ENCODE data around the gene RELN. TPM values are rescaled to one million over a fixed set of nuclear protein-coding genes. Genes with fewer than 3 reads are reported as not detected.

Gene RELN
- total RNA-seq, 5 donors from 2014 or later (not counting 1 experiment from before 2014, with no cell fraction given): 0.20 to 0.50 (median 0.41) TPM; not detected in 2

DNA sequence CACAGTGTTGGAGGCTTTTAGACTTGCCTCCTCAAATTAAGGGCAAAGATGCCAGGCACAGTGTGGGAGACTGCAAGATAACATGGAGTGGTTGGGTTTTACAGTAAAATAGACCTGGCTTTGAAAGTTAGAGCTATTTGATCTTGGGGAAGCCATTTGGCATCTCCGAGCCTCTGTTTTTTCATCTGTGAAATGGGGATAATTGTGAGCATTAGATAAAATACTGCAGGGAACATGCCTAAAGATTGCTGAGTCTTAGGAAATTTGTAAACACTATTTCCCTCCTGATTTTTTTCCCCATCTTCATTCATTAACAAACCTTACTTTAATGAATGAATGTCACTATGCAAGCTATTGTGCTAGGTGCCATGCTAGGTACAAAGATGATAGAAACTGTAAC lies 302.2 kb downstream of the RELN start:
- CTCF ChIA-PET: no interaction called here
- Histone ChIP-seq H3K36me3 (ENCODE audit: control insufficient read depth in 2 of 2, extremely low read depth in 1 of 2, insufficient read depth in 1 of 2, low read length in 1 of 2) (no peaks in the 10 kb centered on the region), H3K9me3 (no peaks in the 10 kb centered on the region), H3K27me3 (replicated peaks in 1 of 2; ENCODE audit: control insufficient read depth in 2 of 2, extremely low read depth in 1 of 2, insufficient read depth in 2 of 2, low read length in 1 of 2) (no peaks in the 10 kb centered on the region), H3K4me3 (ENCODE audit: control insufficient read depth in 1 of 2, extremely low read depth in 1 of 2, low read length in 1 of 2) (no peak overlapping the region), H3K27ac (ENCODE audit: low read length) (no peak overlapping the region), H3K4me1 (ENCODE audit: control insufficient read depth in 1 of 2, extremely low read depth in 1 of 2, insufficient read depth in 2 of 2, low read length in 2 of 2) (no peaks in the 10 kb centered on the region)
- WGBS (ENCODE audit: insufficient coverage): no CpG with 5 or more reads among the region's 1 CpG
- Mint-ChIP-seq H3K36me3 (no peaks in the 10 kb centered on the region), H3K9me3 (no peaks in the 10 kb centered on the region), H3K27ac (no peak overlapping the region), H3K27me3 (peaks cover 6 to 11% of the 10 kb centered on the region in 2 donors), H3K4me3 (no peak overlapping the region), H3K4me1 (no peaks in the 10 kb centered on the region)
- POLR2A ChIA-PET: interaction anchor here in 1 of 2 donors (0.6 kb wide), 1 partner anchor 19 kb away, joined by 3 read pairs; no protein-coding TSS in a partner anchor
- ATAC-seq (replicated peaks in 1 of 4) (no peak), DNase-seq (no peak)

DNA sequence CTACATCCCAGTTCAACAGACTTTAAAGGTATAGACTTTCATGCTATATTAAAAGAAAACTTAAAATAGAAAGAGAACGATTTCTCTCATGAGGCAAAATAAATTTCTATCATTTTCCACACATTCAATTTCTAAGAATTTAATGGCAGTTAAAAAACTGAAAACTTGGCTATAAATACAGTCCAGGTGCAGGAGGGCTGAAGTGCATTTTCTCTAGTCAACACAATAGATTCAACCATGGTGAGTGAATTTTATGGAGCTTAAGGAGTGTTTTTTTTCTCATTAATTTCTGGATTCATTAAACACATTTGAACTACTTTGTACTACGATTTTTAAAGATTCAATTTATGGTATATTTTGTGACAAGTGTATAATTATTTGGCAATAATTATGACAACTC lies 302.7 kb downstream of the RELN start:
- ATAC-seq (replicated peaks in 1 of 4): no peak

GRCh38 chr7:103686064-103686463 lies 303.4 kb downstream of the RELN start:
- ChIA-PET CTCF (no interaction called here), POLR2A (no interaction called here)
- Histone ChIP-seq H3K9me3 (no peaks in the 10 kb centered on the region), H3K27ac (ENCODE audit: low read length) (no peak overlapping the region), H3K4me3 (ENCODE audit: control insufficient read depth in 1 of 2, extremely low read depth in 1 of 2, low read length in 1 of 2) (no peak overlapping the region), H3K27me3 (replicated peaks in 1 of 2; ENCODE audit: control insufficient read depth in 2 of 2, extremely low read depth in 1 of 2, insufficient read depth in 2 of 2, low read length in 1 of 2) (no peaks in the 10 kb centered on the region), H3K4me1 (ENCODE audit: control insufficient read depth in 1 of 2, extremely low read depth in 1 of 2, insufficient read depth in 2 of 2, low read length in 2 of 2) (no peaks in the 10 kb centered on the region), H3K36me3 (ENCODE audit: control insufficient read depth in 2 of 2, extremely low read depth in 1 of 2, insufficient read depth in 1 of 2, low read length in 1 of 2) (no peaks in the 10 kb centered on the region)
- WGBS (ENCODE audit: insufficient coverage): no CpG with 5 or more reads among the region's 2 CpGs
- ATAC-seq (replicated peaks in 1 of 4) (no peak), DNase-seq (no peak)
- no peaks in the 10 kb centered on the region for H3K4me1 Mint-ChIP-seq
- peaks cover 6 to 11% of the 10 kb centered on the region in 2 donors for H3K27me3 Mint-ChIP-seq
- H3K9me3 Mint-ChIP-seq: no peaks in the 10 kb centered on the region
- H3K4me3 Mint-ChIP-seq: no peak overlapping the region
- no peak overlapping the region for H3K27ac Mint-ChIP-seq
- H3K36me3 Mint-ChIP-seq: no peaks in the 10 kb centered on the region

More for the DNA sequence above, 302.7 kb downstream of the RELN start:
- Mint-ChIP-seq H3K27ac (no peak overlapping the region), H3K9me3 (no peaks in the 10 kb centered on the region), H3K27me3 (peaks cover 6 to 11% of the 10 kb centered on the region in 2 donors), H3K4me1 (no peaks in the 10 kb centered on the region), H3K4me3 (no peak overlapping the region), H3K36me3 (no peaks in the 10 kb centered on the region)
- no peak overlapping the region for H3K4me3 ChIP-seq (ENCODE audit: control insufficient read depth in 1 of 2, extremely low read depth in 1 of 2, low read length in 1 of 2)
- 40% methylated on average over 1 of the region's 2 CpGs for WGBS (ENCODE audit: insufficient coverage)
- no peaks in the 10 kb centered on the region for H3K27me3 ChIP-seq (replicated peaks in 1 of 2; ENCODE audit: control insufficient read depth in 2 of 2, extremely low read depth in 1 of 2, insufficient read depth in 2 of 2, low read length in 1 of 2)
- H3K4me1 ChIP-seq (ENCODE audit: control insufficient read depth in 1 of 2, extremely low read depth in 1 of 2, insufficient read depth in 2 of 2, low read length in 2 of 2): no peaks in the 10 kb centered on the region
- ChIA-PET CTCF (no interaction called here), POLR2A (no interaction called here)
- H3K27ac ChIP-seq (ENCODE audit: low read length): no peak overlapping the region
- no peaks in the 10 kb centered on the region for H3K9me3 ChIP-seq
- DNase-seq: no peak
- H3K36me3 ChIP-seq (ENCODE audit: control insufficient read depth in 2 of 2, extremely low read depth in 1 of 2, insufficient read depth in 1 of 2, low read length in 1 of 2): no peaks in the 10 kb centered on the region

DNA sequence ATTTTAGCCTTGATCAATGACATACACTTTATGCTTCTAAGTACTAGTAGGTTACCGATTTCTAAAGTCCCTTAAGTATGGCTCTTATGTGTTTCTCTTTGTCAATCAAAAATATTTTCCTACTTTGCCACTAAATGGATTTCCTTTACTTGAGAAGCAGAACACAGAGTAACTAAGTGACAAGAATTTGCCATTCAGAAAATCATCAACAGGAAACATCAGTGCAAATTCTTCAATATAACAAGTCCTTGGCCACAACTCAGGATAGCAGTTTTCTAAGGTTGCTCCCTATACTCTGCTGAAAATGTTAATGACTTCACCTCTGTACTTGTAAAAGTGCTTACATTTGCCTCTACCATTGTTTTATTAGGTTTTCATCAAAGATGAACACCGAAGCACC lies 303.8 kb downstream of the RELN start:
- CTCF ChIA-PET: no interaction called here
- no peak for ATAC-seq (replicated peaks in 1 of 4)

DNA sequence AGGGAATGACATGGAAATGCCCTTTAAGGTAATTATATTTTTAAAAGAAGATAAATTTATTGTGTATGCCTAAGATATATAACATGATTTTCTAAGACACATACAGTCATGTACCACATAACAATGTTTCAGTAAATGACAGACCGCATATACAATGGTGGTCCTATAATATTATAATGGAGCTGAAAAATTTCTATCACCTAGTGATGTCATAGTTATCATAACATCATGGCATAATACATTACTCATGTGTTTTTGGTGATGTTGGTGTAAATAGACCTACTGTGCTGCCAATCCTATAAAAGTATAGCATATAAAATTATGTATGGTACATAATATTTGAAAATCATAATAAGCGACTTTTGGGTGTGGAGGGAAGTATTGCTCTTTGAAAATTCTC lies 306.1 kb downstream of the RELN start:
- no peaks in the 10 kb centered on the region for H3K9me3 Mint-ChIP-seq
- Histone ChIP-seq H3K9me3 (no peaks in the 10 kb centered on the region), H3K4me1 (ENCODE audit: control insufficient read depth in 1 of 2, extremely low read depth in 1 of 2, insufficient read depth in 2 of 2, low read length in 2 of 2) (no peaks in the 10 kb centered on the region), H3K36me3 (ENCODE audit: control insufficient read depth in 2 of 2, extremely low read depth in 1 of 2, insufficient read depth in 1 of 2, low read length in 1 of 2) (no peaks in the 10 kb centered on the region), H3K27ac (ENCODE audit: low read length) (no peak overlapping the region), H3K4me3 (ENCODE audit: control insufficient read depth in 1 of 2, extremely low read depth in 1 of 2, low read length in 1 of 2) (no peak overlapping the region), H3K27me3 (replicated peaks in 1 of 2; ENCODE audit: control insufficient read depth in 2 of 2, extremely low read depth in 1 of 2, insufficient read depth in 2 of 2, low read length in 1 of 2) (no peaks in the 10 kb centered on the region)
- DNase-seq (no peak), ATAC-seq (replicated peaks in 1 of 4) (no peak)
- WGBS (ENCODE audit: insufficient coverage): no CpG with 5 or more reads among the region's 2 CpGs
- no peak overlapping the region for H3K27ac Mint-ChIP-seq
- peaks cover 6 to 14% of the 10 kb centered on the region in 2 donors for H3K27me3 Mint-ChIP-seq
- ChIA-PET CTCF (no interaction called here), POLR2A (no interaction called here)
- H3K4me1 Mint-ChIP-seq: no peaks in the 10 kb centered on the region
- no peak overlapping the region for H3K4me3 Mint-ChIP-seq
- no peaks in the 10 kb centered on the region for H3K36me3 Mint-ChIP-seq

More for the DNA sequence above, 303.8 kb downstream of the RELN start:
- Histone ChIP-seq H3K27me3 (replicated peaks in 1 of 2; ENCODE audit: control insufficient read depth in 2 of 2, extremely low read depth in 1 of 2, insufficient read depth in 2 of 2, low read length in 1 of 2) (no peaks in the 10 kb centered on the region), H3K4me3 (ENCODE audit: control insufficient read depth in 1 of 2, extremely low read depth in 1 of 2, low read length in 1 of 2) (no peak overlapping the region), H3K36me3 (ENCODE audit: control insufficient read depth in 2 of 2, extremely low read depth in 1 of 2, insufficient read depth in 1 of 2, low read length in 1 of 2) (no peaks in the 10 kb centered on the region), H3K27ac (ENCODE audit: low read length) (no peak overlapping the region), H3K4me1 (ENCODE audit: control insufficient read depth in 1 of 2, extremely low read depth in 1 of 2, insufficient read depth in 2 of 2, low read length in 2 of 2) (no peaks in the 10 kb centered on the region), H3K9me3 (no peaks in the 10 kb centered on the region)
- Mint-ChIP-seq H3K27ac (no peak overlapping the region), H3K9me3 (no peaks in the 10 kb centered on the region), H3K4me3 (no peak overlapping the region), H3K4me1 (no peaks in the 10 kb centered on the region), H3K27me3 (peaks cover 6 to 11% of the 10 kb centered on the region in 2 donors), H3K36me3 (no peaks in the 10 kb centered on the region)
- no CpG with 5 or more reads among the region's 2 CpGs for WGBS (ENCODE audit: insufficient coverage)
- POLR2A ChIA-PET: no interaction called here
- DNase-seq: no peak

GRCh38 chr7:103680161-103681144 lies 309.0 kb downstream of the RELN start:
- DNase-seq: no peak
- Mint-ChIP-seq H3K27me3 (peaks cover 0 to 3% of the 10 kb centered on the region in 2 donors), H3K4me1 (no peaks in the 10 kb centered on the region), H3K27ac (no peak overlapping the region), H3K9me3 (peaks cover 0 to 6% (median 6%) of the 10 kb centered on the region in 3 donors), H3K36me3 (no peaks in the 10 kb centered on the region), H3K4me3 (no peak overlapping the region)
- H3K4me3 ChIP-seq (ENCODE audit: control insufficient read depth in 1 of 2, extremely low read depth in 1 of 2, low read length in 1 of 2): no peak overlapping the region
- H3K9me3 ChIP-seq: no peaks in the 10 kb centered on the region
- CTCF ChIA-PET: no interaction called here
- WGBS (ENCODE audit: insufficient coverage): no CpG with 5 or more reads among the region's 6 CpGs
- ATAC-seq (replicated peaks in 1 of 4): no peak
- POLR2A ChIA-PET: no interaction called here
- H3K27ac ChIP-seq (ENCODE audit: low read length): no peak overlapping the region
- H3K4me1 ChIP-seq (ENCODE audit: control insufficient read depth in 1 of 2, extremely low read depth in 1 of 2, insufficient read depth in 2 of 2, low read length in 2 of 2): no peaks in the 10 kb centered on the region
- H3K27me3 ChIP-seq (replicated peaks in 1 of 2; ENCODE audit: control insufficient read depth in 2 of 2, extremely low read depth in 1 of 2, insufficient read depth in 2 of 2, low read length in 1 of 2): no peaks in the 10 kb centered on the region
- H3K36me3 ChIP-seq (ENCODE audit: control insufficient read depth in 2 of 2, extremely low read depth in 1 of 2, insufficient read depth in 1 of 2, low read length in 1 of 2): no peaks in the 10 kb centered on the region
